ENCODE measurements around the gene QKI.

QKI gene

GRCh38 chr6:163627274-163628062 is 212.9 kb downstream of the QKI start:
- DNase-seq = no peak
